Nephron (organoid): ENCODE data around the gene SHISA2.
"Not testable (repeated sequence)": the region's sequence is repeated elsewhere in the genome, so short reads cannot be mapped to it uniquely, and the experiment has no call there.

Experiments
- H3K27ac Mint-ChIP-seq, 3 experiments: 2 replicates each; pipeline ENCODE4 v1.8.0; 2020; ENCODE audit warnings: mixed read lengths in 3 of 3, mild to moderate bottlenecking in 2 of 3, moderate library complexity in 1 of 3
- H3K27me3 Mint-ChIP-seq: 2 replicates; pipeline ENCODE4 v1.8.0; 2021; ENCODE audit warnings: low read depth, mild to moderate bottlenecking, moderate library complexity, mixed read lengths
- H3K36me3 Mint-ChIP-seq: 2 replicates; pipeline ENCODE4 v1.8.0; 2020; ENCODE audit warnings: low read depth, mixed read lengths
- H3K4me1 Mint-ChIP-seq: 2 replicates; pipeline ENCODE4 v1.8.0; 2020; ENCODE audit warnings: mixed read lengths
- H3K4me3 Mint-ChIP-seq, 3 experiments: 2 replicates each; pipeline ENCODE4 v1.8.0; 2020; ENCODE audit warnings: mild to moderate bottlenecking in 3 of 3, mixed read lengths in 3 of 3, moderate library complexity in 2 of 3
- H3K9me3 Mint-ChIP-seq: 2 replicates; pipeline ENCODE4 v1.8.0; 2020; ENCODE audit warnings: mixed read lengths
- CTCF ChIP-seq, 3 experiments: fragments of 200-600 bp; sonication (generic); IDR thresholded peaks; one replicate each; pipeline ENCODE4 v1.5.0; 2021; ENCODE audit warnings: antibody characterized with exemption in 3 of 3; ENCODE audit not compliant: unreplicated experiment in 3 of 3

Gene SHISA2

GRCh38 chr13:26051657-26052311 is at the start of gene SHISA2:
Gene SHISA2, minus strand, starts transcription at chr13:26052016. Its CDS starts 1,041 bp downstream, at chr13:26050975.
- no peak for TF ChIP-seq CTCF (IDR thresholded peaks at IDR 0.05; ENCODE audit: unreplicated experiment in 3 of 3)
- H3K9me3 Mint-ChIP-seq = no peaks in the 10 kb centered on the region
- peaks cover 10% of the 10 kb centered on the region for H3K36me3 Mint-ChIP-seq

DNA sequence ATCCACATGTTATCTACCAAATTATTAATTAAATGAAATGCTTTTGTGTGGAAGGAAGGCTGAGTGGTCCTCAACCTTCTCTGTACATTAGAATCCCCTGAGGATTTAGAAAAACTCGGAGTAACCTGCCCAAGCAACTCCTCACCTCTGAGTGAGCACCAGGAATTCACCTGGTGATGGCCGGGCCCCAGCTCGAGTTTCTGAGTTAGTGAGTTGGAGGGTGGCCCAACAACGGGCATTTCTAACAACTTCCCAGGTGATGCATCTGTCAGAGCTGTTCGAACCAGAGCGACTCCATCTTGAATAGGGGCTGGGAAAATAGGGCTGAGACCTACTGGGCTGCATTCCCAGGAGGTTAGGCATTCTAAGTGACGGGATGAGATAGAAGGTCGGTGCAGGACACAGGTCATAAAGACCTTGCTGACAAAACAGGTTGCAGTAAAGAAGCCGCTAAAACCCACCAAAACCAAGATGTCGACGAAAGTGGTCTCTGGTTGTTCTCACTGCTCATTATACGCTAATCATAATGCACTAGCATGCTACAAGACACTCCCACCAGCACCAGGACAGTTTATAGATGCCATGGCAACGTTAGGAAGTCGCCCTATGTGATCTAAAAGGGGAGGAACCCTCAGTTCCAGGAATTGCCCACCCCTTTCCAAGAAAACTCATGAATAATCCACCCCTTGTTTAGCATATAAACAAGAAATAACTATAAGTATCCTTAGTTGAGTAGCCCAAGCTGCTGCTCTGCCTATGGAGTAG is 44.2 kb upstream of the SHISA2 start:
- TF ChIP-seq CTCF (IDR thresholded peaks at IDR 0.05; ENCODE audit: unreplicated experiment in 3 of 3) = no peak

More at GRCh38 chr13:26051657-26052311, at the start of gene SHISA2:
- Mint-ChIP-seq H3K4me3 (peak within 1 kb of the TSS; percentile 87 to 99 (median 91)), H3K27ac (peak within 1 kb of the TSS; percentile 63 to 88 (median 76)), H3K27me3 (peaks cover 39% of the 10 kb centered on the region), H3K4me1 (peaks cover 49% of the 10 kb centered on the region)

DNA sequence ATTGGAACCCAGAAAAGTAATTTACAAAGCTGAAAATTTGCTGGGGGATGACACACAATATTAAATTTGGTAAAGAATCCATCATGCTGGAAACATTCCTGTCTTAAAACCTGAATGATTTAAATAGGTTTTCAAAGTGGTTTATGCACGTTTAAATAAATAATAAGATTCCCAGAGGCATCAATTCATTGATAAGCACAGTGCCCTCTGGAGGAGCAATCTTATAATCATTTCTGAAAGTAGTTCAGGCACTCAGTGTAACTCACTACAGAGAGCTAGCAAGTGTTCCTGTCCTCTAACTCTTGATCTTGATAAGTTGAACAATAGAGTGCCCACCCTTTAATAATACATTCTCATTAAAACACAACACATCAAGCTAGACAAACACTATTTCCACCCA is 43.5 kb upstream of the SHISA2 start:
- H3K36me3 Mint-ChIP-seq = no peaks in the 10 kb centered on the region

More for the DNA sequence above, 44.2 kb upstream of the SHISA2 start:
- peaks cover 8% of the 10 kb centered on the region for H3K9me3 Mint-ChIP-seq
- no peaks in the 10 kb centered on the region for H3K4me1 Mint-ChIP-seq
- no peaks in the 10 kb centered on the region for H3K27me3 Mint-ChIP-seq
- no peaks in the 10 kb centered on the region for H3K36me3 Mint-ChIP-seq
- H3K27ac Mint-ChIP-seq = no peak overlapping the region
- no peak overlapping the region for H3K4me3 Mint-ChIP-seq

DNA sequence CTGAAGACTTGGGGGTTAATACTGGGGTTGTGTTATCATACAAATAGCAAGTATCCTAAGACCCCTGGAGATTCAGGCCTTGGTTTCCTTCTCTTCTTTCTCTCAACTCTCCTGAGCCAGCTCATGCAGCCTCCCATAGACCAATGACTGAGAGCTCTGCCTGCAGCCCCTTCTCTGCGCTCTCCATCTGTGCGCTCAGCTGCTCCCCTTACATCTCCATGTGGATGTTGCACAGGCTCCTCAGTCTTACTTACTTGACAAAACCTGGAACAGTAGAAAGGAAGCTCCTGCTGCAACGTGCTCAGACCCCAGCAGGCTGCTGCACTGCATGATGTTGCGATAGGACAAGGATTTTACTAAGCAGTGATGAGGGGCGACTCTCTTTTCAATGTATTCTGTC is 25.0 kb upstream of the SHISA2 start:
- H3K27me3 Mint-ChIP-seq = peaks cover 17% of the 10 kb centered on the region
- not testable (repeated sequence) for H3K36me3 Mint-ChIP-seq, H3K9me3 Mint-ChIP-seq, H3K4me1 Mint-ChIP-seq, H3K4me3 Mint-ChIP-seq, H3K27ac Mint-ChIP-seq

More for the DNA sequence above, 43.5 kb upstream of the SHISA2 start:
- Mint-ChIP-seq H3K27ac (no peak overlapping the region), H3K4me1 (no peaks in the 10 kb centered on the region), H3K27me3 (no peaks in the 10 kb centered on the region), H3K4me3 (no peak overlapping the region), H3K9me3 (peaks cover 8% of the 10 kb centered on the region)
- TF ChIP-seq CTCF (IDR thresholded peaks at IDR 0.05; ENCODE audit: unreplicated experiment in 3 of 3) = no peak

DNA sequence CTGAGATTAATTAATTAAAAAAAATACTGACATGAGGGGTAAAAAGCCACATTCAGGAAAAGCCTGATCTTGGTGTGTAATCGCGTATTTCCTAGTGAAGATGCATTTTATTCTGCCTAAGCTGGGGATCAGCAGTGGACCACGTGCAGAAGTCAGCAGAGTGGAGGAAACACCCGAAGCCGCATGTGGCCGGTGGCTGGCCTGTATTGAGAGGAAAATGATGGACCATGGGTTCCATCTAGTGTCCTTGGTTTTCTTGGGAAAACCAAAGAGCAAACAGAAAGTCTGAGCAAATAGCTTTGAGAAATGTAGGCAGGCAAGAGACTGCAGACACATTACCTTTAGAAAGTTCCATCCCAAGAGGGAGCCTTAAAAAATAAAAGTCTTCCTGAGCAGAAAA is 23.7 kb upstream of the SHISA2 start:
- no peak for TF ChIP-seq CTCF (IDR thresholded peaks at IDR 0.05; ENCODE audit: unreplicated experiment in 3 of 3)
- no peaks in the 10 kb centered on the region for H3K36me3 Mint-ChIP-seq
- H3K4me3 Mint-ChIP-seq = no peak overlapping the region
- H3K4me1 Mint-ChIP-seq = peaks cover 6% of the 10 kb centered on the region
- H3K27ac Mint-ChIP-seq = no peak overlapping the region
- peaks cover 30% of the 10 kb centered on the region for H3K27me3 Mint-ChIP-seq
- H3K9me3 Mint-ChIP-seq = no peaks in the 10 kb centered on the region

DNA sequence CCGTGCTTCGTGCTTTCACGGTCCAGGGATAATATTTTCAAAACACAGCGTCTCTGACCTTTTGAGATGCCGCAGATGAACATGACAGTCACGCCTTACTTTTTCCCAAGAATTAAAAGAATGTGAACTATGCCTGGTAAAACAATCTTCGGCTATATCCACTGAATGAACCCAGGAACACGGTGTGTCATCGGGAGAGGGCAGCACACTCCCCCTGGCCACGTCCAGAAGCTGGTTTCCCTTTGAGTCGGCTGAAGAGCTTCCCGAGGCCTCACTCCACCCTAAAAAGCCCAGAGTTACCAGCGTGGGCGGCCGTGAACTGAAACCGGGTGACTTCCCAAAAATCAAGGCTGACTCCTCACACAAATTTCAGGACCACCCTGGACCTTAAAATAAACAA is 22.9 kb upstream of the SHISA2 start:
- Mint-ChIP-seq H3K4me3 (peak overlapping the region in 1 of 3 experiments; percentile 14), H3K27me3 (peaks cover 30% of the 10 kb centered on the region), H3K4me1 (peaks cover 6% of the 10 kb centered on the region), H3K9me3 (no peaks in the 10 kb centered on the region), H3K27ac (peak overlapping the region in 1 of 3 experiments; percentile 63), H3K36me3 (no peaks in the 10 kb centered on the region)
- TF ChIP-seq CTCF (IDR thresholded peaks at IDR 0.05; ENCODE audit: unreplicated experiment in 3 of 3) = no peak

GRCh38 chr13:26072335-26072734 is 20.5 kb upstream of the SHISA2 start:
- peaks cover 34% of the 10 kb centered on the region for H3K27me3 Mint-ChIP-seq
- not testable (repeated sequence) for H3K36me3 Mint-ChIP-seq, H3K27ac Mint-ChIP-seq, H3K4me1 Mint-ChIP-seq, H3K9me3 Mint-ChIP-seq, H3K4me3 Mint-ChIP-seq
